AG04450 (cell line): ENCODE data around the gene ANKRD6. TPM values are rescaled to one million over a fixed set of nuclear protein-coding genes. Genes with fewer than 3 reads are reported as not detected.

Source experiments
- CTCF ChIA-PET: fragments of 300-600, 350-600 bp; formaldehyde crosslinking; extraction: SDS; loops from one replicate; lab custom pipeline; 2022; ENCODE audit warnings: antibody characterized with exemption, inconsistent platforms; lab: Charles Lee
- POLR2A ChIA-PET: fragments of 350-600 bp; formaldehyde crosslinking; extraction: SDS; loops from one replicate; lab custom pipeline; 2021; ENCODE audit warnings: antibody characterized with exemption, inconsistent platforms; lab: Yijun Ruan, JAX
- DNase-seq: peaks from one replicate; pipeline ENCODE4 v3.0.0-alpha.2; 2011; ENCODE audit warnings: low read depth, low spot score
- H3K27ac ChIP-seq: one replicate; pipeline ENCODE4 v1.5.1; 2012; ENCODE audit warnings: low read depth, low read length, control low read depth
- H3K27me3 ChIP-seq: one replicate; pipeline ENCODE4 v1.6.0; 2012; ENCODE audit warnings: low read length; ENCODE audit not compliant: control insufficient read depth, insufficient read depth
- H3K4me3 ChIP-seq: 2 replicates; pipeline ENCODE4 v1.5.1; 2011; ENCODE audit warnings: mild to moderate bottlenecking, low read depth, low read length, control low read depth
- H3K9me3 ChIP-seq: 2 replicates; pipeline ENCODE4 v1.5.1; 2012; ENCODE audit warnings: low read length; ENCODE audit not compliant: control insufficient read depth, insufficient read depth
- CTCF ChIP-seq: IDR thresholded peaks from 2 replicates; pipeline ENCODE4 v1.5.1; 2011; ENCODE audit warnings: low read depth, low read length, control low read depth, inconsistent platforms
- polyA plus RNA-seq: library from polyadenylated mRNA; depleted of rRNA; stranded (reverse); fragments of >200 nt; gene quantifications from 2 replicates; pipeline ENCODE4 v1.2.3, GENCODE V29; 2011

The ANKRD6 gene
- polyA plus RNA-seq, 1 experiment, result 0.10 TPM

GRCh38 chr6:89542081-89542857 lies 109.3 kb downstream of the ANKRD6 start:
- Histone ChIP-seq H3K27me3 (no peaks in the 10 kb centered on the region), H3K9me3 (no peaks in the 10 kb centered on the region), H3K27ac (no peak overlapping the region), H3K4me3 (no peak overlapping the region)
- no peak for DNase-seq
- TF ChIP-seq CTCF, result no peak
- POLR2A ChIA-PET, result no interaction called here
- CTCF ChIA-PET, result no interaction called here

- no peak for TF ChIP-seq CTCF
- no peak for DNase-seq
- POLR2A ChIA-PET, result no interaction called here
- CTCF ChIA-PET, result no interaction called here
- no peak overlapping the region for H3K4me3 ChIP-seq
- no peaks in the 10 kb centered on the region for H3K9me3 ChIP-seq
- no peaks in the 10 kb centered on the region for H3K27me3 ChIP-seq
- H3K27ac ChIP-seq, result no peak overlapping the region
These were observed 109.9 kb downstream of the ANKRD6 start for GRCh38 chr6:89542866-89543265.

- CTCF ChIA-PET, result no interaction called here
- Histone ChIP-seq H3K27ac (no peak overlapping the region), H3K9me3 (no peaks in the 10 kb centered on the region), H3K4me3 (no peak overlapping the region), H3K27me3 (no peaks in the 10 kb centered on the region)
- POLR2A ChIA-PET, result no interaction called here
- no peak for DNase-seq
- no peak for TF ChIP-seq CTCF
These were observed 114.3 kb downstream of the ANKRD6 start for GRCh38 chr6:89547281-89547680.

GRCh38 chr6:89553431-89553830 lies 120.5 kb downstream of the ANKRD6 start:
- DNase-seq, result no peak

More at GRCh38 chr6:89553431-89553830, 120.5 kb downstream of the ANKRD6 start:
- no peaks in the 10 kb centered on the region for H3K9me3 ChIP-seq
- CTCF ChIA-PET, result no interaction called here
- POLR2A ChIA-PET, result no interaction called here
- H3K27ac ChIP-seq, result no peak overlapping the region
- no peaks in the 10 kb centered on the region for H3K27me3 ChIP-seq
- TF ChIP-seq CTCF, result no peak
- H3K4me3 ChIP-seq, result no peak overlapping the region
